Endothelial cell of umbilical vein (primary cell): Measurements from ENCODE around the gene ANK2. TPM values are rescaled to one million over a fixed set of nuclear protein-coding genes. Genes with fewer than 3 reads are reported as not detected.
A peak's percentile ranks its signal among the peaks of the same experiment; 100 is the strongest.

ENCODE experiments used
- BruUV-seq: library from RNA; stranded (reverse); fragments of 400-500 nt; replicated peaks from 2 replicates; lab custom pipeline; 2021; lab: Mats Ljungman, UMichigan
- CTCF ChIA-PET: fragments of 300-600, 350-600 bp; sonication (Branson Sonifier 250); formaldehyde crosslinking; loops from one replicate; lab custom pipeline; 2021; ENCODE audit warnings: antibody characterized with exemption, inconsistent platforms; lab: Charles Lee
- POLR2A ChIA-PET: fragments of 300-600, 350-600 bp; sonication (Branson Sonifier 250); formaldehyde crosslinking; loops from one replicate; lab custom pipeline; 2021; ENCODE audit warnings: antibody characterized with exemption, inconsistent platforms; lab: Charles Lee
- DNase-seq: peaks from one replicate; pipeline ENCODE4 v3.0.0-alpha.2; 2011; ENCODE audit warnings: low read depth, low spot score
- FAIRE-seq: peaks from 2 replicates; lab custom pipeline; 2011; peaks lifted over from hg19 to GRCh38; lab: Jason Lieb, UNC
- H2AFZ ChIP-seq: 2 replicates; pipeline ENCODE4 v1.6.0; 2012; ENCODE audit warnings: low read depth, low read length, control low read depth, inconsistent platforms
- H3K27ac ChIP-seq: 2 replicates; pipeline ENCODE4 v1.5.1; 2011; ENCODE audit warnings: low read depth, mild to moderate bottlenecking, control low read depth, low read length, moderate library complexity; ENCODE audit not compliant: insufficient read depth
- H3K27me3 ChIP-seq, 2 experiments: 2 replicates each; pipeline versions ENCODE4 v1.6.0 to v1.6.1; 2011; ENCODE audit warnings: low read length in 2 of 2, mixed read lengths in 1 of 2; ENCODE audit not compliant: control insufficient read depth in 2 of 2, insufficient read depth in 2 of 2
- H3K36me3 ChIP-seq, 2 experiments: 2 replicates in 1 of 2; 3 replicates in 1 of 2; pipeline ENCODE4 v1.5.1; 2011; ENCODE audit warnings: low read length in 2 of 2, mild to moderate bottlenecking in 1 of 2, moderate library complexity in 1 of 2; ENCODE audit not compliant: control insufficient read depth in 2 of 2, insufficient read depth in 2 of 2; ENCODE audit errors: extremely low read depth in 1 of 2
- H3K4me1 ChIP-seq: 3 replicates; pipeline ENCODE4 v1.5.1; 2011; ENCODE audit warnings: mild to moderate bottlenecking, low read length; ENCODE audit not compliant: control insufficient read depth, insufficient read depth; ENCODE audit errors: extremely low read depth
- H3K4me2 ChIP-seq: 2 replicates; pipeline ENCODE4 v1.6.1; 2011; ENCODE audit warnings: low read length, control low read depth, mixed read lengths; ENCODE audit not compliant: insufficient read depth
- H3K4me3 ChIP-seq, 3 experiments: fragments of 200-600 bp in 1 of 3; sonication (generic), shearing (Covaris generic) in 1 of 3; replicated peaks in 1 of 3; 2 replicates each; pipeline ENCODE4 v1.5.1; 2011 to 2016; ENCODE audit warnings: control low read depth in 3 of 3, low read length in 3 of 3, mild to moderate bottlenecking in 2 of 3, inconsistent platforms in 1 of 3, low read depth in 1 of 3, moderate library complexity in 1 of 3; ENCODE audit not compliant: insufficient read depth in 1 of 3
- H3K79me2 ChIP-seq: 2 replicates; pipeline ENCODE4 v1.6.0; 2012; ENCODE audit warnings: low read length, inconsistent platforms; ENCODE audit not compliant: control insufficient read depth, insufficient read depth
- H3K9ac ChIP-seq: replicated peaks from 2 replicates; pipeline ENCODE3; 2011; ENCODE audit warnings: low read length, control low read depth; ENCODE audit not compliant: insufficient read depth; ENCODE audit errors: extremely low read depth
- H3K9me1 ChIP-seq: replicated peaks from 3 replicates; pipeline ENCODE4 v1.6.0; 2011; ENCODE audit warnings: mild to moderate bottlenecking, low read length; ENCODE audit not compliant: control insufficient read depth, insufficient read depth; ENCODE audit errors: extremely low read depth
- H3K9me3 ChIP-seq: replicated peaks from 2 replicates; pipeline ENCODE4 v1.5.1; 2012; ENCODE audit warnings: low read length, inconsistent platforms; ENCODE audit not compliant: control insufficient read depth, insufficient read depth
- H4K20me1 ChIP-seq: replicated peaks from 2 replicates; pipeline ENCODE3; 2011; ENCODE audit warnings: mild to moderate bottlenecking, low read length; ENCODE audit not compliant: control insufficient read depth, insufficient read depth; ENCODE audit errors: extremely low read depth
- EZH2 ChIP-seq: IDR thresholded peaks from 2 replicates; pipeline ENCODE4 v1.6.1; 2012; ENCODE audit warnings: borderline replicate concordance, low read depth, mild to moderate bottlenecking, moderate library complexity, low read length, inconsistent platforms; ENCODE audit not compliant: severe bottlenecking
- FOS ChIP-seq: IDR thresholded peaks from 2 replicates; pipeline ENCODE4 v1.6.1; 2011; ENCODE audit warnings: mild to moderate bottlenecking, low read length, moderate library complexity, borderline replicate concordance; ENCODE audit not compliant: insufficient read depth
- GATA2 ChIP-seq: IDR thresholded peaks from 2 replicates; pipeline ENCODE4 v1.7.0; 2011; ENCODE audit warnings: low read depth, mild to moderate bottlenecking, moderate library complexity, mixed read lengths, low read length; ENCODE audit not compliant: insufficient read length, insufficient read depth
- JUN ChIP-seq: IDR thresholded peaks from 2 replicates; pipeline ENCODE4 v1.6.1; 2011; ENCODE audit warnings: borderline replicate concordance, low read depth; ENCODE audit not compliant: insufficient read length, insufficient read depth
- MAX ChIP-seq: IDR thresholded peaks from 2 replicates; pipeline ENCODE4 v1.6.1; 2011; ENCODE audit not compliant: insufficient read depth, insufficient read length
- MYC ChIP-seq: IDR thresholded peaks from one replicate; pipeline ENCODE4 v1.6.1; 2011; ENCODE audit warnings: mild to moderate bottlenecking, low read depth, low read length
- POLR2A ChIP-seq: IDR thresholded peaks from 2 replicates; pipeline ENCODE4 v1.6.1; 2012; ENCODE audit warnings: low read depth, mild to moderate bottlenecking, control low read depth, low read length
- POLR2AphosphoS5 ChIP-seq: IDR thresholded peaks from 2 replicates; pipeline ENCODE4 v1.6.1; 2012; ENCODE audit warnings: low read depth, mild to moderate bottlenecking, control low read depth, low read length, moderate library complexity; ENCODE audit not compliant: insufficient read depth
- dilution Hi-C: fragments of 300-500 bp; cut with MboI; formaldehyde crosslinking; loops from one replicate; pipeline ENCODE4 v1.15.0; 2019; ENCODE audit warnings: low sequenced_read_pairs; ENCODE audit not compliant: extremely low pct_ligation_motif_present
- intact Hi-C: fragments of 100-400 bp; cut with micrococcal nuclease; formaldehyde crosslinking; loops from one replicate; pipeline ENCODE4 v1.10.0; 2022
- polyA plus RNA-seq, 4 experiments: library from polyadenylated mRNA; depleted of rRNA in 3 of 4; stranded (reverse) in 3 of 4; unstranded in 1 of 4; fragments of >200 nt; gene quantifications; 2 replicates each; pipeline versions ENCODE4 v1.2.1 to v1.2.3, GENCODE V29; 2011 to 2012; ENCODE audit warnings: missing spikeins in 1 of 4
- total RNA-seq: library from RNA; stranded (reverse); gene quantifications from 2 replicates; pipeline ENCODE4 v1.2.3, GENCODE V29; 2021
- TF ChIP-seq, protein P1 (sequence below), 2 donors: IDR thresholded peaks; 1 replicate in 1 of 2; 2 replicates in 1 of 2; pipeline ENCODE4 v1.5.1; 2011; ENCODE audit warnings: low read length in 2 of 2, mild to moderate bottlenecking in 2 of 2, moderate library complexity in 2 of 2, control low read depth in 1 of 2, inconsistent platforms in 1 of 2, low read depth in 1 of 2; ENCODE audit not compliant: insufficient read depth in 1 of 2; ENCODE audit errors: extremely low read depth in 1 of 2

The ANK2 gene
- total and polyA plus RNA-seq, 2 donors (not counting 3 experiments of a cell fraction or from before 2014, with no cell fraction given) = not detected

DNA sequence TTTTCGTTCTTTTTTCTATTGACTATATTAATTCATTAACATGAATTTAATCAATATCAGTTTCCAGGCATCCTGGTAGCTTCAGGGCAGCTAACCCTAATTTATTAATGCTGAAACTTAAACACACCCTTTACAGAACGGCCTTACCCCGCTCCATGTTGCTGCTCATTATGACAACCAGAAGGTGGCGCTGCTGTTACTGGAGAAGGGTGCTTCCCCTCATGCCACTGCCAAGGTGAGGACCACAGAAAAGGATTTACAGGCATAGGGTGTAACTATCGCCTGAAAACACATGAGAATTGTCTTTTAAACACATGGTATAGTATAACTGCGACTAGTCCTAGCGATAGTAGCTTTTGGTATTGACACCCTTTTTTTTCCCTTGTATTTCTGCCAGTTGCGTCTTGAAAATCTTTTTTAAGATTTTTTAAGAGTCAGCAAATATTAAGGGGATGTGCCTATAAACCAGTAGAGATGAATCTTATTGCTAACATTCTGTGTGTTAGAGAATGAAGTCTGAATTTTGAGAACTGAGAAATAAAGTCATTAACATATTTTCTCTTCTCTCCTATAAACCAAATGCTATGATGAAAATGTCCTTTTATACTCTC lies 229.0 kb downstream of the ANK2 start:
- DNase-seq (peak; percentile 70), FAIRE-seq (peak; percentile 85)
- H3K4me3 ChIP-seq = no peak overlapping the region
- peaks cover 5 to 19% of the 10 kb centered on the region in 2 experiments for H3K27me3 ChIP-seq
- TF ChIP-seq MYC = no peak
- TF ChIP-seq POLR2A = no peak
- TF ChIP-seq JUN = no peak
- no peak for TF ChIP-seq EZH2
- TF ChIP-seq POLR2AphosphoS5 = no peak
- TF ChIP-seq MAX = no peak
- TF ChIP-seq FOS = no peak
- TF ChIP-seq, protein P1, sequence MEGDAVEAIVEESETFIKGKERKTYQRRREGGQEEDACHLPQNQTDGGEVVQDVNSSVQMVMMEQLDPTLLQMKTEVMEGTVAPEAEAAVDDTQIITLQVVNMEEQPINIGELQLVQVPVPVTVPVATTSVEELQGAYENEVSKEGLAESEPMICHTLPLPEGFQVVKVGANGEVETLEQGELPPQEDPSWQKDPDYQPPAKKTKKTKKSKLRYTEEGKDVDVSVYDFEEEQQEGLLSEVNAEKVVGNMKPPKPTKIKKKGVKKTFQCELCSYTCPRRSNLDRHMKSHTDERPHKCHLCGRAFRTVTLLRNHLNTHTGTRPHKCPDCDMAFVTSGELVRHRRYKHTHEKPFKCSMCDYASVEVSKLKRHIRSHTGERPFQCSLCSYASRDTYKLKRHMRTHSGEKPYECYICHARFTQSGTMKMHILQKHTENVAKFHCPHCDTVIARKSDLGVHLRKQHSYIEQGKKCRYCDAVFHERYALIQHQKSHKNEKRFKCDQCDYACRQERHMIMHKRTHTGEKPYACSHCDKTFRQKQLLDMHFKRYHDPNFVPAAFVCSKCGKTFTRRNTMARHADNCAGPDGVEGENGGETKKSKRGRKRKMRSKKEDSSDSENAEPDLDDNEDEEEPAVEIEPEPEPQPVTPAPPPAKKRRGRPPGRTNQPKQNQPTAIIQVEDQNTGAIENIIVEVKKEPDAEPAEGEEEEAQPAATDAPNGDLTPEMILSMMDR (IDR thresholded peaks at IDR 0.05; ENCODE audit: extremely low read depth in 1 of 2, insufficient read depth in 1 of 2, low read depth in 1 of 2, low read length in 2 of 2) = peak; percentile 86 to 87
- no peak for TF ChIP-seq GATA2
- H3K79me2 ChIP-seq = no peaks in the 10 kb centered on the region
- no peak overlapping the region for H3K27ac ChIP-seq
- H3K4me1 ChIP-seq = no peaks in the 10 kb centered on the region
- dilution Hi-C loops = no loop called here
- no peaks in the 10 kb centered on the region for H3K36me3 ChIP-seq
- CTCF ChIA-PET = interaction anchor here (0.6 to 3.4 kb wide), 11 partner anchors 9 to 1416 kb away, joined by 3 to 16 read pairs (median 6); no protein-coding TSS in a partner anchor
- H3K9ac ChIP-seq = no peak overlapping the region
- no peaks in the 10 kb centered on the region for H4K20me1 ChIP-seq
- H2AFZ ChIP-seq = no peak overlapping the region
- POLR2A ChIA-PET = no interaction called here
- H3K9me3 ChIP-seq = no peaks in the 10 kb centered on the region
- intact Hi-C loops = loop anchor here (1.0 to 10.0 kb wide), 9 partner anchors 50 to 1416 kb away; partner anchors contain the start of gene CAMK2D
- H3K9me1 ChIP-seq = no peaks in the 10 kb centered on the region
- no peak overlapping the region for H3K4me2 ChIP-seq
- no TSS peak for BruUV-seq
